Fibroblast of skin of right biceps (primary cell): Measurements from ENCODE around the gene DCDC2.
"Not testable (repeated sequence)": the region's sequence is repeated elsewhere in the genome, so short reads cannot be mapped to it uniquely, and the experiment has no call there.

Experiments used
- DNase-seq: peaks from one replicate; pipeline ENCODE4 v3.0.0-alpha.2; 2013

Gene DCDC2

GRCh38 chr6:24205020-24205492 is 152.8 kb downstream of the DCDC2 start:
- DNase-seq, result peak; percentile 31

- DNase-seq, result not testable (repeated sequence)
Observed at GRCh38 chr6:24204113-24204512, 153.7 kb downstream of the DCDC2 start.

- no peak for DNase-seq
Observed at GRCh38 chr6:24197892-24198291, 160.0 kb downstream of the DCDC2 start.

- DNase-seq, result no peak
Observed at GRCh38 chr6:24195836-24196597, 161.8 kb downstream of the DCDC2 start.

GRCh38 chr6:24194978-24195700 is 162.7 kb downstream of the DCDC2 start:
- no peak for DNase-seq

- DNase-seq, result no peak
Observed at GRCh38 chr6:24193364-24193763, 164.5 kb downstream of the DCDC2 start.

- DNase-seq, result no peak
Observed at GRCh38 chr6:24191346-24191745, 166.5 kb downstream of the DCDC2 start.

- no peak for DNase-seq
Observed at GRCh38 chr6:24188578-24189080, 169.2 kb downstream of the DCDC2 start.

- no peak for DNase-seq
Observed at GRCh38 chr6:24187965-24188577, 169.8 kb downstream of the DCDC2 start.

GRCh38 chr6:24186349-24186748 is 171.5 kb downstream of the DCDC2 start:
- no peak for DNase-seq

- DNase-seq, result no peak
Observed at GRCh38 chr6:24183584-24183983, 174.3 kb downstream of the DCDC2 start.

- no peak for DNase-seq
Observed at GRCh38 chr6:24157886-24158285, 200.0 kb downstream of the DCDC2 start.

GRCh38 chr6:24154121-24154520 is 203.7 kb downstream of the DCDC2 start:
- peak; percentile 53 for DNase-seq

GRCh38 chr6:24152014-24152413 is 205.8 kb downstream of the DCDC2 start:
- no peak for DNase-seq

- DNase-seq, result no peak
Observed at GRCh38 chr6:24149836-24150235, 208.0 kb downstream of the DCDC2 start.

- DNase-seq, result no peak
Observed at GRCh38 chr6:24149296-24149695, 208.6 kb downstream of the DCDC2 start.

- DNase-seq, result no peak
Observed at GRCh38 chr6:24148684-24149083, 209.2 kb downstream of the DCDC2 start.

GRCh38 chr6:24148154-24148570 is 209.7 kb downstream of the DCDC2 start:
- no peak for DNase-seq

- no peak for DNase-seq
Observed at GRCh38 chr6:24147511-24148153, 210.2 kb downstream of the DCDC2 start.

- no peak for DNase-seq
Observed at GRCh38 chr6:24146871-24147270, 211.0 kb downstream of the DCDC2 start.

GRCh38 chr6:24145690-24146131 is 212.1 kb downstream of the DCDC2 start:
- no peak for DNase-seq

GRCh38 chr6:24142733-24143132 is 215.1 kb downstream of the DCDC2 start:
- DNase-seq, result not testable (repeated sequence)

- no peak for DNase-seq
Observed at GRCh38 chr6:24140591-24140990, 217.3 kb downstream of the DCDC2 start.
